Breast epithelium (tissue), 4 donors: ENCODE results near the gene HSPB7. TPM values are rescaled to one million over a fixed set of nuclear protein-coding genes. Genes with fewer than 3 reads are reported as not detected.
A peak's percentile ranks its signal among the peaks of the same experiment; 100 is the strongest.

ENCODE experiments used
- DNase-seq, 2 donors: peaks; one replicate each; pipeline ENCODE4 v3.0.0-alpha.2; 2019; ENCODE audit warnings: low spot score in 2 of 2
- H3K27ac ChIP-seq, 2 donors: fragments of 200-600 bp; sonication (generic) in 1 of 2; one replicate each; pipeline ENCODE4 v1.5.1; 2016 to 2019; ENCODE audit warnings: mild to moderate bottlenecking in 1 of 2
- H3K27me3 ChIP-seq, 2 donors: fragments of 200-600 bp; sonication (generic) in 1 of 2; one replicate each; pipeline versions ENCODE4 v1.5.1 to v1.6.0; 2017 to 2019; ENCODE audit warnings: control low read depth in 1 of 2, mild to moderate bottlenecking in 1 of 2
- H3K36me3 ChIP-seq: fragments of 200-600 bp; one replicate; pipeline ENCODE4 v1.5.1; 2019
- H3K4me1 ChIP-seq, 2 donors: fragments of 200-600 bp; sonication (generic); one replicate each; pipeline ENCODE4 v1.5.1; 2016 to 2019; ENCODE audit warnings: control low read depth in 1 of 2
- H3K4me3 ChIP-seq, 3 donors: fragments of 200-600 bp; sonication (generic); 1 replicate in 2 of 3; 2 replicates in 1 of 3; pipeline ENCODE4 v1.5.1; 2016 to 2019; ENCODE audit warnings: mild to moderate bottlenecking in 3 of 3, moderate library complexity in 2 of 3
- H3K9me3 ChIP-seq, 2 donors: fragments of 200-600 bp; sonication (generic) in 1 of 2; one replicate each; pipeline ENCODE4 v1.5.1; 2016 to 2019; ENCODE audit warnings: control low read depth in 1 of 2
- CTCF ChIP-seq, 3 donors: fragments of 450-650 bp; IDR thresholded peaks; one replicate each; pipeline ENCODE4 v1.5.1; 2016 to 2017; ENCODE audit warnings: antibody characterized with exemption in 3 of 3, mild to moderate bottlenecking in 3 of 3, moderate library complexity in 3 of 3
- POLR2A ChIP-seq: fragments of 450-650 bp; IDR thresholded peaks from one replicate; pipeline ENCODE4 v1.6.1; 2016; ENCODE audit warnings: antibody characterized with exemption, mild to moderate bottlenecking, moderate library complexity
- POLR2AphosphoS5 ChIP-seq, 3 donors: sonication (generic); formaldehyde crosslinking; IDR thresholded peaks; one replicate each; pipeline ENCODE4 v1.6.1; 2017; ENCODE audit warnings: antibody characterized with exemption in 3 of 3
- intact Hi-C: fragments of 100-400 bp; cut with DNase I; formaldehyde crosslinking; loops from one replicate; pipeline ENCODE4 v1.15.1; 2023; ENCODE audit warnings: low total_unique reads
- total RNA-seq, 3 donors: library from RNA; depleted of rRNA; stranded (reverse); fragments of >200 nt; gene quantifications; one replicate each; pipeline ENCODE4 v1.1.0, GENCODE V29; 2016

Gene HSPB7
- total RNA-seq, 3 donors from 2014 or later: 8.8 to 183 (median 19.0) TPM

- Histone ChIP-seq H3K27ac (no peak overlapping the region), H3K27me3 (no peaks in the 10 kb centered on the region), H3K9me3 (no peaks in the 10 kb centered on the region), H3K4me1 (no peaks in the 10 kb centered on the region), H3K4me3 (no peak overlapping the region), H3K36me3 (no peaks in the 10 kb centered on the region)
- intact Hi-C loops: no loop called here
- TF ChIP-seq POLR2A (no peak), CTCF (IDR thresholded peaks at IDR 0.05) (no peak)
- DNase-seq: peak in 1 of 2 donors; percentile 31
Observed at GRCh38 chr1:15998929-15999328, 18.9 kb downstream of the HSPB7 start.

GRCh38 chr1:15997637-15998280 is 20.1 kb downstream of the HSPB7 start:
- Histone ChIP-seq H3K27ac (no peak overlapping the region), H3K4me1 (no peaks in the 10 kb centered on the region), H3K9me3 (no peaks in the 10 kb centered on the region), H3K27me3 (no peaks in the 10 kb centered on the region), H3K36me3 (no peaks in the 10 kb centered on the region), H3K4me3 (no peak overlapping the region)
- no peak for TF ChIP-seq CTCF (IDR thresholded peaks at IDR 0.05)
- TF ChIP-seq POLR2A: no peak
- TF ChIP-seq POLR2AphosphoS5 (IDR thresholded peaks at IDR 0.05): no peak
- no peak for DNase-seq
- intact Hi-C loops: loop anchor here (1.0 kb wide), 1 partner anchor 27 kb away; no protein-coding TSS in a partner anchor

GRCh38 chr1:15997076-15997585 is 20.7 kb downstream of the HSPB7 start:
- TF ChIP-seq POLR2A (no peak), CTCF (IDR thresholded peaks at IDR 0.05) (no peak), POLR2AphosphoS5 (IDR thresholded peaks at IDR 0.05) (no peak)
- no peaks in the 10 kb centered on the region for H3K4me1 ChIP-seq
- no peaks in the 10 kb centered on the region for H3K9me3 ChIP-seq
- intact Hi-C loops: loop anchor here (1.0 kb wide), 1 partner anchor 27 kb away; no protein-coding TSS in a partner anchor
- H3K36me3 ChIP-seq: no peaks in the 10 kb centered on the region
- peak in 1 of 2 donors; percentile 28 for DNase-seq
- H3K27me3 ChIP-seq: no peaks in the 10 kb centered on the region
- H3K4me3 ChIP-seq: no peak overlapping the region
- H3K27ac ChIP-seq: no peak overlapping the region

- Histone ChIP-seq H3K9me3 (no peaks in the 10 kb centered on the region), H3K36me3 (no peaks in the 10 kb centered on the region), H3K27ac (no peak overlapping the region), H3K4me1 (no peaks in the 10 kb centered on the region), H3K27me3 (no peaks in the 10 kb centered on the region), H3K4me3 (no peak overlapping the region)
- no peak for DNase-seq
- intact Hi-C loops: no loop called here
- TF ChIP-seq POLR2AphosphoS5 (IDR thresholded peaks at IDR 0.05) (no peak), CTCF (IDR thresholded peaks at IDR 0.05) (peak; percentile 45 to 81 (median 76))
Observed at GRCh38 chr1:15994590-15995351, 23.1 kb downstream of the HSPB7 start.

- DNase-seq: no peak
- Histone ChIP-seq H3K4me1 (no peaks in the 10 kb centered on the region), H3K4me3 (no peak overlapping the region), H3K9me3 (no peaks in the 10 kb centered on the region), H3K27ac (no peak overlapping the region), H3K27me3 (no peaks in the 10 kb centered on the region), H3K36me3 (no peaks in the 10 kb centered on the region)
- TF ChIP-seq POLR2AphosphoS5 (IDR thresholded peaks at IDR 0.05) (no peak), CTCF (IDR thresholded peaks at IDR 0.05) (no peak)
- intact Hi-C loops: no loop called here
Observed at GRCh38 chr1:15994081-15994480, 23.8 kb downstream of the HSPB7 start.
